NB4 (cell line): ENCODE measurements around the gene PRPSAP2.

Experiments used
- DNase-seq: peaks from one replicate; pipeline ENCODE4 v3.0.0; 2010; ENCODE audit warnings: low read depth
- H3K4me3 ChIP-seq: one replicate; pipeline ENCODE4 v1.5.1; 2011; ENCODE audit warnings: mild to moderate bottlenecking, low read depth, low read length, moderate library complexity
- CTCF ChIP-seq: IDR thresholded peaks from one replicate; pipeline ENCODE4 v1.5.1; 2012; ENCODE audit warnings: low read depth, low read length
- MYC ChIP-seq: IDR thresholded peaks from 2 replicates; pipeline ENCODE4 v1.6.1; 2011; ENCODE audit warnings: low read depth, low read length
- POLR2A ChIP-seq: IDR thresholded peaks from 2 replicates; pipeline ENCODE4 v1.6.1; 2011; ENCODE audit warnings: mild to moderate bottlenecking; ENCODE audit not compliant: insufficient read length; ENCODE audit errors: extremely low read depth
- TF ChIP-seq, protein P1 (sequence below): IDR thresholded peaks from 2 replicates; pipeline ENCODE4 v1.6.1; 2011; ENCODE audit warnings: low read depth, low read length

Gene PRPSAP2

GRCh38 chr17:18956581-18956980 is 98.7 kb downstream of the PRPSAP2 start:
- H3K4me3 ChIP-seq: no peak overlapping the region
- no peak for TF ChIP-seq POLR2A
- no peak for TF ChIP-seq CTCF
- TF ChIP-seq, protein P1, sequence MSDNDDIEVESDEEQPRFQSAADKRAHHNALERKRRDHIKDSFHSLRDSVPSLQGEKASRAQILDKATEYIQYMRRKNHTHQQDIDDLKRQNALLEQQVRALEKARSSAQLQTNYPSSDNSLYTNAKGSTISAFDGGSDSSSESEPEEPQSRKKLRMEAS: no peak
- no peak for DNase-seq

DNA sequence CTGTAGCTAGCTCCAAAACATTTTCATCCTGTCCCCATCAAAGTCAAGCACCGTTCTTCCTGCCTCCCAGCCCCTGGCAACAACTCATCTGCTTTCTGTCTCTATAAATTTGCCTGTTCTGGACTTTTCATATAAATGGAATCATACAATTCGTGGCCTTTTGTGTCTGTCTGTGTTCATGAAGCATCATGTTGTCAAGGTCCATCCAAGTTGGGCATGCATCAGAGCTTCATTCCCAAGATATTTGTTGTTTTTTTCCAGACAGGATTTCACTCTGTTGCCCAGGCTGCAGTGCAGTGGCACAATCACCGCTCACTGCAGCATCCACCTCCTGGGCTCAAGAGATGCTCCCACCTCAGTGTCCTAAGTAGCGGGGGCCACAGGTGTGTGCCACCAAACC is 99.9 kb downstream of the PRPSAP2 start:
- no peak for DNase-seq
- no peak for TF ChIP-seq MYC
- TF ChIP-seq, protein P1: no peak
- TF ChIP-seq CTCF: no peak
- TF ChIP-seq POLR2A: no peak
- no peak overlapping the region for H3K4me3 ChIP-seq

DNA sequence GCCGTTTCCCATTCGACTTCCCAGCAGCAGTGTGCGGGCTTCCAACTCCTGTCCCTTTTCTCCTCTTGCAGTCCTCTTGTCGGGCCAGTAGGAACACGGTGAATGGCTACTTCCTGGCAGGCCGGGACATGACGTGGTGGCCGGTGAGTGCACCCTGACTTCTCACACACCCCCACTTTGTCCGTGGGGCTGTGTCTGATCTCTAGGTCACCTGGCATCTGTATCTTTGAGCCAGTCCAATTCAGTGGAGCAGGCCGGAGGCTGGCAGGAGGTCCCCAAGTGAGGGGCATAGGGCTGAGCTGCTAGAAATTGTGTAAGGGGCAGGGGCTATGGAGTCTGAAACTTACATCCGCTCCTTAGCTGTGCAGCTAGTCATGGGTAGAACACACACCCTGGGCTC is 100.7 kb downstream of the PRPSAP2 start:
- TF ChIP-seq POLR2A (no peak), MYC (no peak), CTCF (no peak)
- TF ChIP-seq, protein P1: no peak
- H3K4me3 ChIP-seq: no peak overlapping the region
- DNase-seq: no peak

- DNase-seq: no peak
- TF ChIP-seq CTCF: no peak
- TF ChIP-seq POLR2A: no peak
- TF ChIP-seq, protein P1: no peak
- no peak for TF ChIP-seq MYC
- H3K4me3 ChIP-seq: no peak overlapping the region
Measured at GRCh38 chr17:18959071-18959844, 101.3 kb downstream of the PRPSAP2 start.

DNA sequence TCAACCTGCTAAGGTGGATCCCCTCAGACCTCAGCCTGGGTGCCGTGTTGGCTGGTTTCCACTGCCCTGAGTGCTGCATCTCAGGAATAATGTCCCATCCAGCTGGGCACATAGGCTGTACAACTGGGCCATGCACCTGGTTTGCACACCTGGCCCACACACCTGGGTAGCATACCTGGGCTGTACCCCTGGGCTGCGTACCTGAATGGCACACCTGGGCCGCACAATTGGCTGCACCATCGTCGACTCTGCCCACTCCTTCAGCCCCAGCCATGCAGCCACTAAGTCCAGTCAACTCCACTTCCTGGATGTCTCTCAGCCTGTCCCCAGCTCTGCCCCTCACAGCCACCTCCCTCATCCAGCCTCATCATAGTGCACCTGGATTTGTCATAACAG is 101.9 kb downstream of the PRPSAP2 start:
- no peak overlapping the region for H3K4me3 ChIP-seq
- DNase-seq: no peak
- TF ChIP-seq POLR2A: no peak
- TF ChIP-seq MYC: no peak
- no peak for TF ChIP-seq CTCF
- TF ChIP-seq, protein P1: no peak

- no peak overlapping the region for H3K4me3 ChIP-seq
- DNase-seq: no peak
- TF ChIP-seq MYC: no peak
Measured at GRCh38 chr17:18960241-18960665, 102.3 kb downstream of the PRPSAP2 start.
